ENCODE data around the gene ABCG1.
"Not testable (repeated sequence)": the region's sequence is repeated elsewhere in the genome, so short reads cannot be mapped to it uniquely, and the experiment has no call there.

ABCG1 gene

DNA sequence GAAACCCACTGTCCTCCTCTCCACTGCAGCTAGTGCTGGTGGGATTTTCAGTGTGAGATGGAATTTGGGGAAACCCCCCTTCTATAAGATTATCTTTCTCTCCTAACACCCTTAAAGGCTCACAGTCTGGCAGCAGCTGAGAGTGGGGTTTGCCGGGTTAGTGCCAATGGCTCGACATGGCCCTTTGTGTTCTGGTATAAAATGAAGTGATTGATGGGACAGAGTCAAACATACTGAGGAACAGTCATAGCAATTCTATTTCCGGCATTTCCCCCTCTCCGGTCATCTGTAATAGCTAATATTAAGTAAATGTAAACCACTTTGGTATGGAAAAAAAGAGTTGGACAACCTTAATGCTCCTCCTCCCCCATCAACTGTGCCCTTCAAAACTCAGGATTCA lies 58.7 kb downstream of the ABCG1 start:
- DNase-seq: no peak

DNA sequence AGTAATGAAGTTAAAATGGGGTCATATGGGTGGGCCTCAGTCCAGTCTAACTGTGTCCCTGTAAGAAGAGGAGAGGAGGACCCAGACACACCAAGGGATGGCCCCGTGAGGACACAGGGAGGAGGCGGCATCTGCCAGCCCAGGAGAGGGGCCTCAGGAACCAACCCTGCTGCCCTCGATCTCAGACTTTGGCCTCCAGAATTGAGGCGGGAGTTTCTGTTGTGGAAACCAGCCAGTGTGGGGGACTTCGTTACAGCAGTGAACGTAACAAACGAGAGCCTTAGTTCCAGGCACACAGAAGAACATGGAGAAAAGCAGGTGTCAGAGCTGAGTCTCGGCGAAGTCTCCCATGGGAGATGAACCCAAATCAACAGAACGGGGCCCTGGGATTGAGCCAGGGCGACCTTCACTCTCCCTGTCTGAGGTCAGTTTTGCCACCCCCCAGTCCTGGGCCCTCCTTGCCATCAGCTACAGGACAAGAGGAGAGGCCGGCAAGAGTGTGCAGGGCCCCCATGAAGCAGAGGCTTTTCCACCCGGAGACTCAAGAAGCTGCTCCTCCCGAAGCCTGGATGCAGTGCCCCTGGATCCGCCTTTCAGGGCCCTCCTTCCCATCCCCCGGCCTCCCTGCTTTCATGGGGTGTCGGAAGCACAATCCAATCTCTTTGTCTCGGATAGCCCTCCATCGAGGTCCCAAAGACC lies 59.7 kb downstream of the ABCG1 start:
- DNase-seq: no peak

- DNase-seq: no peak
Observed at GRCh38 chr21:42279341-42279871, 60.5 kb downstream of the ABCG1 start.

GRCh38 chr21:42279888-42280287 lies 60.9 kb downstream of the ABCG1 start:
- DNase-seq: no peak

DNA sequence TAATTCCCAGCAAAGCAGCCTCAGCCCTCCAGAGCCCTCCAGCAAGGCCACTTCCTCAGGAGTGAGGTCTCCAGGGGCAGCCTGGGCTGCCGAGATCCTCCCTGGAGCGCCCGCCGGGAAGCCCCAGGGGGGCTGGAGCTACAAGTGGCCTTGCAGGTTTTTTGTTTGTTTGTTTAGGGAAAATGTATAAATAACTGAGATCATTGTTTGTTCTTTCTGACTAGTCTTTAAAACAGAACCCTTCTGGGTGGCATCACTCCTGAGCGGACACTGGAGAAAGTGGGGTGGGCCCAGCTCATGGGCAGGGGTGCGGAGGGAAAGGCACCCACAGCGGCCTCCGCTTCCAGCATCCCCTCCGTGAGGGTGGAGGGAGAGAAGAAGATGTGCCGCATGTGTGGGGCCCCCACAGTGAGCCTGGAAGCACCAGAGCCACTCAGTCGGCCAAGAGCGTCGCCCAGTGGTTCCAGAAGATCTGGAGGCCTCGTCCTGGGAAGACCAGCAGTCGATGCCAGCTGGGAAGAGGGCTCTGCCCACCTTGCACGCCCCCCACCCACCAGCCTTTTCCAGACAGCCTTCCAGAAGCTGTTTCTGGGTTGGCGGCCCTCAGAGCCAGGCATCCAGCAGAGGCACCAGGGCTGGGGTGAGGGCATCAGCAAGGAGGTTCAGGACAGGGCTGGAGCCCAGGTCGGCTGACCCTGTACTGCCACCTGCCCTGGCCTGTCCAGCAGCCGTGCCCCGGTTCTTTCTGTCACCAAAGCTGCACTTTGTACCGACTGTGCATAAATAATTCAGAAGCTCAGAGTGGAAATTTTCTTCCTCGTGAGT lies 61.6 kb downstream of the ABCG1 start:
- DNase-seq: no peak

DNA sequence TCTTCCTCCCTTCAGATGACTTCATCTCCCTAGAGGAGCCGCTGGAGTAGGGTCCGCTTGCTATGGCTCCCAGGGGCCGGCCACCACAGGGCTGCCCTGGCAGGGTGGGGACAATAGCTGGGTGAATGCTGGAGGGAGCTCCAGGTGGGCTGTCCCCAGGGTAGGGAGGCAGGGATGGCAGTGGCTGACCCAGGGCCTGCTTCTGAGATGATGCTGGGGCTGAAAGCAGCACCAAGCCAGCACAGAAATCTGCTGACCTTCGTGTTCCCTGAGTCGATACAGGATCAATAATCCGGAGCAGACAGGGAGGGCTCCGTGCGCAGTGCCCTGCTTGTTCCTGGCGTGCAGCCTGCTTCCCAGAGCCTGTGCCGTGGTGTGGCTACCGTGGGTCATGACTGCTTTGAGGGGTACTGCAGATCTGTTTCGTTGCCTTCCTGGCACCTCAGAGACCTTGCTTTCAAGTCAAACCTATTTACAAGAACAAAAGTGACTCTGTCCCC lies 62.3 kb downstream of the ABCG1 start:
- no peak for DNase-seq

GRCh38 chr21:42282021-42282420 lies 63.1 kb downstream of the ABCG1 start:
- DNase-seq: no peak

- DNase-seq: no peak
Observed at GRCh38 chr21:42282715-42283114, 63.8 kb downstream of the ABCG1 start.

- no peak for DNase-seq
Observed at GRCh38 chr21:42285569-42286245, 66.8 kb downstream of the ABCG1 start.

GRCh38 chr21:42286416-42286815 lies 67.5 kb downstream of the ABCG1 start:
- no peak for DNase-seq

GRCh38 chr21:42287193-42288083 lies 68.5 kb downstream of the ABCG1 start:
- DNase-seq: no peak

DNA sequence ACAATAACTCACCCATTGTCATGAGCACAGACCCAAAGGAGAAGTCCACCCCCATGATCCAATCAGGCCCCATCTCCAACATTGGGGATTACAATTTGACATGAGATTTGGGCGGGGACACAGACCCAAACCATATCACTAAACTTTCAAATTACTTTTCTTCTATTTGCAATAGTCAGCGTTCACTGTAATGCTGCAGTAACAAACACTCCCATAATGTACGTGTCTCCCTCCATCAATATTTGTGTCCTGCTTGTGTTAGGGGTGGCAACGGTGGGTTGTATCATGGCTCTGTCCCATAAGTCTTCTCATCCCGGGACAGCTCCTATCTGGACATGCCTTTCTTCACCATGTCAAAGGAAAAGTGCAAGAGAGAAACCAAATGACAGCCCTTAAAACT lies 70.0 kb downstream of the ABCG1 start:
- DNase-seq: no peak

- DNase-seq: no peak
Observed at GRCh38 chr21:42289926-42290325, 71.0 kb downstream of the ABCG1 start.

GRCh38 chr21:42290505-42290904 lies 71.6 kb downstream of the ABCG1 start:
- no peak for DNase-seq

- no peak for DNase-seq
Observed at GRCh38 chr21:42291003-42291750, 72.2 kb downstream of the ABCG1 start.

DNA sequence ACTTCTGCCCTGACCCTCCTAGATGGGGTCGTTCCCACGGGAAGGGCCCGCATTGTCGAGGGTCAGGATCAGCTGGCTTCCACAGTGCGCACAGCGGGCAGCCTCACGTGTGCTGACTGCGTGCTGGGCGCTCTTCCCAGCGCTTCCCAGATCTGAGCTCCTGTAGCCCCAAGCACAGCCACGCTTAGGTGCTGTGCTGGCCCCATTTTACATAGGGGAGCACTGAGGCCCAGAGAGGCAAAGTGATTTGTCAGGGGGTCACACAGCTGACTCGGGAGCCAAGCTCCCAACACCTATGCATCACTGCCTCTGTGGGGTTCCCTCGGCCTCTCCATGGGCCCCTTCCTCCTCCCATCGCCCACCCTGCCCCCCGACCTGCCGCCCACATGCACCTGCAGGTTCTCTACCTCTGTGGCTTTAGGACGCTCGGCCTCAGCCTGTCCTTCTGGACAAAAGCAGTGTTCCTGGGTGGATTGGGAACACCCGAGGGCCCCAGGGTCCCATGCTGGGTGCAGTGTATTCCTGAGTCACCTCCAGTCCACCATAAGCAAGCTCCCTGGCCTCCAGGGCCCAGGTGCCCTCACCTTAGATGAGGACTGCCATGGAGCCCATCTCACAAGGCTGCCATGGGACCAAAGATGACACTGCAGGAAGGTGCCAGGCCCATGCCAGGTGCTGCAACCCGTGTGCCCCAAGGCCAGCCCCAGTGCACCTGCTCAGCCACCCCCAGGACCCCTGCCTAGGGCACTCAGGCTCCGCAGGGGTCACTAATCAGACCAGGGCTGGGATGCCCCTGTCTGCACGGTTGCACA lies 73.0 kb downstream of the ABCG1 start:
- DNase-seq: no peak

- not testable (repeated sequence) for DNase-seq
Observed at GRCh38 chr21:42292563-42293142, 73.7 kb downstream of the ABCG1 start.

GRCh38 chr21:42293649-42294272 lies 74.8 kb downstream of the ABCG1 start:
- DNase-seq: no peak

GRCh38 chr21:42294273-42294880 lies 75.4 kb downstream of the ABCG1 start:
- no peak for DNase-seq
